K562 (cell line): ENCODE data around the gene PPOX. TPM values are rescaled to one million over a fixed set of nuclear protein-coding genes. Genes with fewer than 3 reads are reported as not detected.
A peak's percentile ranks its signal among the peaks of the same experiment; 100 is the strongest.

Experiments used
- ATAC-seq: fragments of 200-7000 bp; cut with Tn5 transposase; 3 replicates; pipeline ENCODE4 v1.9.1; 2020; ENCODE audit warnings: moderate library complexity
- BruUV-seq: library from RNA; stranded (reverse); fragments of 400-500 nt; replicated peaks from 2 replicates; lab custom pipeline; 2021; lab: Mats Ljungman, UMichigan
- CTCF ChIA-PET: fragments of 300-600 bp; formaldehyde crosslinking; extraction: SDS; loops from one replicate; lab custom pipeline; 2021; ENCODE audit warnings: low intra/inter-chr PET ratio; lab: Yijun Ruan, JAX
- POLR2A ChIA-PET: fragments of 300-600, 350-650 bp; sonication (Branson Sonifier 250); formaldehyde crosslinking; extraction: SDS; loops from one replicate; lab custom pipeline; 2021; ENCODE audit warnings: antibody characterized with exemption, inconsistent platforms; lab: Yijun Ruan, JAX
- DNase-seq, 4 experiments: peaks; one replicate each; pipeline versions ENCODE4 v3.0.0 to v3.0.0-alpha.2; 2011 to 2018; ENCODE audit warnings: low spot score in 3 of 4, mixed read lengths in 3 of 4; ENCODE audit errors: extremely low read depth in 1 of 4
- FAIRE-seq: peaks from 2 replicates; lab custom pipeline; 2011; peaks lifted over from hg19 to GRCh38; lab: Jason Lieb, UNC
- H2AFZ ChIP-seq: 2 replicates; pipeline ENCODE4 v1.6.0; 2011; ENCODE audit warnings: low read depth, low read length, control low read depth, inconsistent platforms
- H3K27ac ChIP-seq: fragments of 200-600 bp; 3 replicates; pipeline ENCODE4 v1.8.0; 2011; ENCODE audit warnings: low read depth, mild to moderate bottlenecking, control low read depth, inconsistent platforms, low read length, moderate library complexity, mixed read lengths; ENCODE audit errors: extremely low read depth
- H3K27me3 ChIP-seq, 2 experiments: fragments of 300-600 bp in 1 of 2; 2 replicates in 1 of 2; 3 replicates in 1 of 2; pipeline versions ENCODE4 v1.6.0 to v1.8.0; 2011; ENCODE audit warnings: inconsistent platforms in 2 of 2, low read length in 2 of 2, mild to moderate bottlenecking in 1 of 2, mixed read lengths in 1 of 2, moderate library complexity in 1 of 2; ENCODE audit not compliant: control insufficient read depth in 2 of 2, insufficient read depth in 2 of 2
- H3K36me3 ChIP-seq: fragments of 300-600 bp; 3 replicates; pipeline ENCODE4 v1.8.0; 2011; ENCODE audit warnings: mild to moderate bottlenecking, low read length, inconsistent platforms; ENCODE audit not compliant: control insufficient read depth, insufficient read depth
- H3K4me1 ChIP-seq, 2 experiments: fragments of 200-600 bp in 1 of 2; replicated peaks in 1 of 2; 2 replicates in 1 of 2; 3 replicates in 1 of 2; pipeline versions ENCODE4 v1.5.1 to v1.8.0; 2011; ENCODE audit warnings: inconsistent platforms in 2 of 2, low read length in 2 of 2, mild to moderate bottlenecking in 1 of 2, mixed read lengths in 1 of 2, moderate library complexity in 1 of 2; ENCODE audit not compliant: control insufficient read depth in 2 of 2, insufficient read depth in 2 of 2
- H3K4me2 ChIP-seq: 2 replicates; pipeline ENCODE4 v1.6.1; 2011; ENCODE audit warnings: low read length, control low read depth, inconsistent platforms, mixed read lengths; ENCODE audit not compliant: insufficient read depth
- H3K4me3 ChIP-seq: fragments of 200-600 bp; sonication (generic), shearing (Covaris generic); 2 replicates; pipeline ENCODE4 v1.5.1; 2016; ENCODE audit warnings: control low read depth, inconsistent platforms
- H3K79me2 ChIP-seq: fragments of 200-600 bp; 3 replicates; pipeline ENCODE4 v1.8.0; 2011; ENCODE audit warnings: low read length, inconsistent platforms; ENCODE audit not compliant: control insufficient read depth, insufficient read depth
- H3K9ac ChIP-seq, 2 experiments: 2 replicates each; pipeline versions ENCODE4 v1.6.0 to v1.6.1; 2011; ENCODE audit warnings: low read depth in 2 of 2, low read length in 2 of 2, control low read depth in 1 of 2, inconsistent platforms in 1 of 2, mild to moderate bottlenecking in 1 of 2, mixed read lengths in 1 of 2; ENCODE audit not compliant: insufficient read depth in 1 of 2
- H3K9me1 ChIP-seq: one replicate; pipeline ENCODE4 v1.6.0; 2011; ENCODE audit warnings: inconsistent platforms, mild to moderate bottlenecking, low read length, moderate library complexity; ENCODE audit not compliant: control insufficient read depth, insufficient read depth
- H3K9me3 ChIP-seq: replicated peaks from 2 replicates; pipeline ENCODE4 v1.5.1; 2011; ENCODE audit warnings: low read depth, low read length, inconsistent platforms; ENCODE audit not compliant: control insufficient read depth, insufficient read depth
- H4K20me1 ChIP-seq: replicated peaks from 2 replicates; pipeline ENCODE4 v1.6.1; 2011; ENCODE audit warnings: low read length, inconsistent platforms, mixed read lengths; ENCODE audit not compliant: control insufficient read depth, insufficient read depth
- CCAR2 ChIP-seq: fragments of 200-400 bp; formaldehyde crosslinking; IDR thresholded peaks from 2 replicates; pipeline ENCODE4 v1.6.1; 2017; ENCODE audit warnings: mild to moderate bottlenecking, low read depth, low read length
- CSDE1 ChIP-seq, 2 experiments: fragments of 450-650 bp; IDR thresholded peaks; 2 replicates each; pipeline ENCODE4 v1.6.1; 2016; ENCODE audit warnings: mild to moderate bottlenecking in 1 of 2
- E2F1 ChIP-seq: sonication (generic); formaldehyde crosslinking; IDR thresholded peaks from 2 replicates; pipeline ENCODE4 v1.8.1; 2023; ENCODE audit warnings: mild to moderate bottlenecking, missing genetic modification reagents, moderate library complexity
- ELF2 ChIP-seq: fragments of 250-450 bp; sonication (Bioruptor Pico); IDR thresholded peaks from 2 replicates; pipeline ENCODE4 v1.5.0; 2021; ENCODE audit warnings: mild to moderate bottlenecking
- FOXJ3 ChIP-seq: sonication (generic); formaldehyde crosslinking; IDR thresholded peaks from 2 replicates; pipeline ENCODE4 v1.4.0; 2020; ENCODE audit warnings: mild to moderate bottlenecking, missing genetic modification reagents
- KDM5B ChIP-seq: fragments of 200-600 bp; sonication (generic); IDR thresholded peaks from 2 replicates; pipeline ENCODE4 v1.6.1; 2012; ENCODE audit warnings: low read depth, mild to moderate bottlenecking, moderate library complexity, low read length, control low read depth, inconsistent platforms; ENCODE audit not compliant: insufficient replicate concordance
- LARP7 ChIP-seq: fragments of 450-650 bp; IDR thresholded peaks from 2 replicates; pipeline ENCODE4 v1.6.1; 2016
- NR1H2 ChIP-seq: sonication (generic); formaldehyde crosslinking; IDR thresholded peaks from 2 replicates; pipeline ENCODE4 v1.4.0; 2020; ENCODE audit warnings: mild to moderate bottlenecking, missing genetic modification reagents
- NR4A1 ChIP-seq, 2 experiments: fragments of 250-450 bp in 1 of 2; fragments of 450-650 bp in 1 of 2; sonication (Bioruptor Pico) in 1 of 2; IDR thresholded peaks; 2 replicates each; pipeline versions ENCODE4 v1.4.0 to v1.6.1; 2016 to 2020; ENCODE audit warnings: mild to moderate bottlenecking in 2 of 2, missing compliant biosample characterization in 1 of 2, missing genetic modification characterization in 1 of 2, moderate library complexity in 1 of 2
- PREB ChIP-seq: sonication (generic); formaldehyde crosslinking; IDR thresholded peaks from 2 replicates; pipeline ENCODE4 v1.8.1; 2023; ENCODE audit warnings: mild to moderate bottlenecking, missing genetic modification reagents
- SETDB1 ChIP-seq: IDR thresholded peaks from one replicate; pipeline ENCODE4 v1.6.1; 2012; ENCODE audit warnings: low read length, control low read depth, inconsistent platforms
- TFAM ChIP-seq: fragments of 250-450 bp; sonication (Bioruptor Pico); conservative IDR thresholded peaks from 2 replicates; pipeline ENCODE4 v1.5.0; 2021; ENCODE audit warnings: mild to moderate bottlenecking, moderate library complexity
- THRA ChIP-seq: fragments of 450-650 bp; IDR thresholded peaks from 2 replicates; pipeline ENCODE4 v1.6.1; 2017; ENCODE audit warnings: mild to moderate bottlenecking, moderate library complexity
- THRB ChIP-seq: fragments of 450-650 bp; formaldehyde crosslinking; conservative IDR thresholded peaks from 2 replicates; pipeline ENCODE4 v1.4.0; 2022; ENCODE audit warnings: mild to moderate bottlenecking, missing genetic modification characterization
- WGBS: fragments of 100-300 bp; shearing (Covaris generic); methylation state at CpG from one replicate; pipeline ENCODE4 v1.1.6; 2016; ENCODE audit warnings: low coverage, mixed read lengths; ENCODE audit not compliant: insufficient coverage; ENCODE audit errors: missing lambda C conversion rate; 5-methylcytosine and 5-hydroxymethylcytosine counted together
- in situ Hi-C: fragments of 300-500 bp; cut with MboI; formaldehyde crosslinking; loops from 4 replicates; pipeline ENCODE4 v1.15.0; 2018; ENCODE audit warnings: inconsistent platforms, mixed read lengths
- intact Hi-C: fragments of 100-400 bp; cut with micrococcal nuclease; formaldehyde crosslinking; loops from 2 replicates; pipeline ENCODE4 v1.14.2; 2022
- polyA plus RNA-seq, 8 experiments: library from polyadenylated mRNA; depleted of rRNA in 4 of 8; stranded (reverse) in 5 of 8; unstranded in 3 of 8; fragments of >200 nt; fragmentation: Nextera tagmentation in 2 of 8; fragmentation: Illumina TruSeq in 1 of 8; extraction: Ambion mirVana in 2 of 8; extraction: Trizol in 1 of 8; gene quantifications; 2 replicates each; pipeline versions ENCODE4 v1.2.1 to v1.2.3, GENCODE V29; 2011 to 2014; ENCODE audit warnings: inconsistent platforms in 1 of 8, missing spikeins in 1 of 8
- total RNA-seq, 7 experiments: library from RNA; depleted of rRNA in 6 of 7; stranded (reverse); fragments of >200 nt in 6 of 7; fragmentation: Illumina TruSeq in 2 of 7; extraction: Trizol in 2 of 7; gene quantifications; 2 replicates each; pipeline versions ENCODE4 v1.2.1 to v1.2.3, GENCODE V29; 2011 to 2021; ENCODE audit warnings: low replicate concordance in 1 of 7

The PPOX gene
- total and polyA plus RNA-seq, 9 of the 15 experiments (the other 6 are each of a cell fraction or from before 2014, with no cell fraction given): 17.0 to 57.1 (median 38.9) TPM

- intact Hi-C loops: loop anchor here (5.0 kb wide), 1 partner anchor 105 kb away; the partner anchor contains the start of gene MPZ
- Histone ChIP-seq H3K4me1 (peaks cover 49 to 63% of the 10 kb centered on the region in 2 experiments), H2AFZ (peak within 1 kb of the TSS; percentile 97), H3K79me2 (peaks cover 27% of the 10 kb centered on the region), H3K27ac (peak within 1 kb of the TSS; percentile 99), H3K4me3 (peak within 1 kb of the TSS; percentile 71), H3K9ac (peak within 1 kb of the TSS; percentile 83 to 92), H4K20me1 (no peaks in the 10 kb centered on the region), H3K36me3 (peaks cover 36% of the 10 kb centered on the region), H3K4me2 (peak within 1 kb of the TSS; percentile 97), H3K9me1 (no peaks in the 10 kb centered on the region), H3K9me3 (no peaks in the 10 kb centered on the region), H3K27me3 (no peaks in the 10 kb centered on the region)
- 2% methylated on average over 53 of the region's 53 CpGs for WGBS
- in situ Hi-C loops: no loop called here
- CTCF ChIA-PET: no interaction called here
- POLR2A ChIA-PET: interaction anchor here (0.6 to 1.9 kb wide), 18 partner anchors 9 to 1290 kb away, joined by 3 to 9 read pairs (median 3); partner anchors contain the start of genes B4GALT3, NIT1, PFDN2 and TOMM40L
- no TSS peak for BruUV-seq
- DNase-seq (peak; percentile 85 to 99 (median 88)), FAIRE-seq (peak; percentile 99), ATAC-seq (peak; percentile 93)
- TF ChIP-seq CCAR2: no peak
- 0 out of 2 replicates have a peak, but pooled peaks have one; percentile 4 for TF ChIP-seq E2F1 (CRISPR knock-in tag)
- TF ChIP-seq THRA: no peak
- peak in 1 of 2 experiments; percentile 57; a peak in 1 of 4 replicates for TF ChIP-seq CSDE1 (IDR thresholded peaks at IDR 0.05)
- TF ChIP-seq SETDB1: peak; percentile 56
- TF ChIP-seq FOXJ3: no peak
- TF ChIP-seq KDM5B: peak; percentile 94
- TF ChIP-seq THRB (CRISPR knock-in tag): 0 out of 2 replicates have a peak, but pooled peaks have one; percentile 71
- peak; percentile 98 for TF ChIP-seq ELF2
- no peak for TF ChIP-seq TFAM (CRISPR knock-in tag)
- peak; percentile 66 for TF ChIP-seq PREB (CRISPR knock-in tag)
- TF ChIP-seq LARP7: 0 out of 2 replicates have a peak, but pooled peaks have one; percentile 12
- no peak for TF ChIP-seq NR1H2
- TF ChIP-seq NR4A1 (CRISPR knock-in tag; IDR thresholded peaks at IDR 0.05): peak; percentile 81; the same call in 1 of the 2 replicates
- TF ChIP-seq NR4A1 (tag; IDR thresholded peaks at IDR 0.05): 0 out of 2 replicates have a peak, but pooled peaks have one; percentile 45
These were observed 35.8 kb downstream of the PPOX start, which contains the start of gene NDUFS2 for GRCh38 chr1:161201836-161202712. Gene NDUFS2 (plus strand): TSS chr1:161202367. CDS start chr1:161202386, 19 bp downstream.
